ENCODE results near the gene MEPCE. TPM values are rescaled to one million over a fixed set of nuclear protein-coding genes. Genes with fewer than 3 reads are reported as not detected.
"Not testable (repeated sequence)": the region's sequence is repeated elsewhere in the genome, so short reads cannot be mapped to it uniquely, and the experiment has no call there.

The MEPCE gene
- total and polyA plus RNA-seq, 9 of the 15 experiments (the other 6 are each of a cell fraction or from before 2014, with no cell fraction given): 10.9 to 76.3 (median 44.1) TPM

GRCh38 chr7:100438172-100438571 lies 8.5 kb downstream of the MEPCE start:
- peaks cover 34% of the 10 kb centered on the region for H3K79me2 ChIP-seq (ENCODE audit: control insufficient read depth, insufficient read depth, low read length)
- BruUV-seq (replicated peaks): no TSS peak

GRCh38 chr7:100438731-100439130 lies 9.1 kb downstream of the MEPCE start:
- H3K4me3 ChIP-seq; DNase-seq (ENCODE audit: extremely low read depth in 1 of 4, low spot score in 3 of 4); H3K9me3 ChIP-seq (replicated peaks; ENCODE audit: control insufficient read depth, insufficient read depth, low read depth, low read length); in situ Hi-C loops (cut with MboI); H3K9ac ChIP-seq (ENCODE audit: insufficient read depth in 1 of 2, low read depth in 2 of 2, low read length in 2 of 2); H3K9me1 ChIP-seq (ENCODE audit: control insufficient read depth, insufficient read depth, low read length); intact Hi-C loops (cut with micrococcal nuclease); H4K20me1 ChIP-seq (replicated peaks; ENCODE audit: control insufficient read depth, insufficient read depth, low read length); FAIRE-seq; H3K4me2 ChIP-seq (ENCODE audit: insufficient read depth, low read length); CTCF ChIA-PET (ENCODE audit: low intra/inter-chr PET ratio); H3K27me3 ChIP-seq (ENCODE audit: control insufficient read depth in 2 of 2, insufficient read depth in 2 of 2, low read length in 2 of 2); ATAC-seq; BruUV-seq (replicated peaks): not testable (repeated sequence)
- POLR2A ChIA-PET: interaction anchor here (1.1 to 4.3 kb wide), 2 partner anchors 10 to 11 kb away, joined by 5 to 44 read pairs; partner anchors contain the start of genes MEPCE and ZCWPW1
- Histone ChIP-seq H3K36me3 (ENCODE audit: control insufficient read depth, insufficient read depth, low read length) (peaks cover 18% of the 10 kb centered on the region), H2AFZ (ENCODE audit: low read depth, low read length) (peak overlapping the region; percentile 96; the same call in 1 of the 2 replicates), H3K4me1 (replicated peaks in 1 of 2; ENCODE audit: control insufficient read depth in 2 of 2, insufficient read depth in 2 of 2, low read length in 2 of 2) (peaks cover 33 to 68% of the 10 kb centered on the region in 2 experiments), H3K79me2 (ENCODE audit: control insufficient read depth, insufficient read depth, low read length) (peaks cover 28% of the 10 kb centered on the region), H3K27ac (ENCODE audit: extremely low read depth, low read depth, low read length) (peak overlapping the region; percentile 83; the same call in 1 of the 3 replicates)
- TF ChIP-seq MLLT1 (IDR thresholded peaks at IDR 0.05) (peak in 1 of 2 experiments; percentile 70; a peak in 1 of 4 replicates), BCOR (IDR thresholded peaks at IDR 0.05) (peak; percentile 43; the same call in 1 of the 2 replicates)
- 83% methylated on average over 8 of the region's 8 CpGs for WGBS (ENCODE audit: insufficient coverage, low coverage, missing lambda C conversion rate)

More at GRCh38 chr7:100438172-100438571, 8.5 kb downstream of the MEPCE start:
- ChIA-PET POLR2A (interaction anchor here (0.6 to 4.3 kb wide), 3 partner anchors 9 to 312 kb away, joined by 3 to 44 read pairs (median 4); partner anchors contain the start of genes MBLAC1, MEPCE and ZCWPW1), CTCF (ENCODE audit: low intra/inter-chr PET ratio) (interaction anchor here (0.6 kb wide), 1 partner anchor 678 kb away, joined by 8 read pairs; no protein-coding TSS in a partner anchor)
- Histone ChIP-seq H3K4me3 (no peak overlapping the region), H3K36me3 (ENCODE audit: control insufficient read depth, insufficient read depth, low read length) (peaks cover 23% of the 10 kb centered on the region), H3K9me3 (replicated peaks; ENCODE audit: control insufficient read depth, insufficient read depth, low read depth, low read length) (no peaks in the 10 kb centered on the region), H3K4me2 (ENCODE audit: insufficient read depth, low read length) (no peak overlapping the region), H4K20me1 (replicated peaks; ENCODE audit: control insufficient read depth, insufficient read depth, low read length) (0 out of 2 replicates have a peak, but pooled peaks cover 7% of the 10 kb centered on the region), H2AFZ (ENCODE audit: low read depth, low read length) (peak overlapping the region; percentile 61), H3K9ac (ENCODE audit: insufficient read depth in 1 of 2, low read depth in 2 of 2, low read length in 2 of 2) (peak overlapping the region in 1 of 2 experiments; percentile 72; a peak in 1 of 4 replicates), H3K27me3 (ENCODE audit: control insufficient read depth in 2 of 2, insufficient read depth in 2 of 2, low read length in 2 of 2) (no peaks in the 10 kb centered on the region), H3K4me1 (replicated peaks in 1 of 2; ENCODE audit: control insufficient read depth in 2 of 2, insufficient read depth in 2 of 2, low read length in 2 of 2) (peaks cover 35 to 68% of the 10 kb centered on the region in 2 experiments), H3K9me1 (ENCODE audit: control insufficient read depth, insufficient read depth, low read length) (no peaks in the 10 kb centered on the region), H3K27ac (ENCODE audit: extremely low read depth, low read depth, low read length) (peak overlapping the region; percentile 96; the same call in 2 of the 3 replicates)
- FAIRE-seq: no peak
- no peak for DNase-seq (ENCODE audit: extremely low read depth in 1 of 4, low spot score in 3 of 4)
- intact Hi-C loops (cut with micrococcal nuclease): no loop called here
- no peak for ATAC-seq
- TF ChIP-seq ELF1 (tag; IDR thresholded peaks at IDR 0.05) (peak; percentile 59), MEIS2 (IDR thresholded peaks at IDR 0.05; ENCODE audit: partially characterized antibody) (peak; percentile 40), NONO (IDR thresholded peaks at IDR 0.05; ENCODE audit: low read depth in 2 of 2, low read length in 1 of 2) (no peak), SOX6 (IDR thresholded peaks at IDR 0.05) (peak; percentile 72)
- in situ Hi-C loops (cut with MboI): no loop called here
- 33% methylated on average over 2 of the region's 2 CpGs for WGBS (ENCODE audit: insufficient coverage, low coverage, missing lambda C conversion rate)
